B cell (primary cell): ENCODE results near the gene RTF2. TPM values are rescaled to one million over a fixed set of nuclear protein-coding genes. Genes with fewer than 3 reads are reported as not detected.

ENCODE experiments used
- ATAC-seq: fragments of 200-7000 bp; cut with Tn5 transposase; one replicate; pipeline ENCODE4 v1.10.0; 2021; ENCODE audit warnings: low read depth, mild to moderate bottlenecking, moderate number of reproducible peaks, moderate library complexity
- CTCF ChIA-PET: fragments of 350-600 bp; sonication (Branson Sonifier 250); formaldehyde crosslinking; loops from one replicate; lab custom pipeline; 2021; ENCODE audit warnings: antibody characterized with exemption, inconsistent platforms; lab: Charles Lee
- POLR2A ChIA-PET: fragments of 350-600 bp; sonication (Branson Sonifier 250); formaldehyde crosslinking; loops from one replicate; lab custom pipeline; 2021; ENCODE audit warnings: antibody characterized with exemption; lab: Charles Lee
- DNase-seq: peaks from one replicate; pipeline ENCODE4 v3.0.0; 2013
- H2AFZ ChIP-seq: 2 replicates; pipeline ENCODE4 v1.6.1; 2012; ENCODE audit warnings: mild to moderate bottlenecking, low read depth, low read length; ENCODE audit not compliant: insufficient read depth, poor library complexity, severe bottlenecking
- H3K27ac ChIP-seq, 2 donors: 1 replicate in 1 of 2; 2 replicates in 1 of 2; pipeline ENCODE4 v1.5.1; 2012 to 2013; ENCODE audit warnings: low read length in 2 of 2, mild to moderate bottlenecking in 2 of 2, moderate library complexity in 1 of 2
- H3K27me3 ChIP-seq, 4 experiments: fragments of 200-600 bp in 1 of 4; sonication (generic) in 1 of 4; replicated peaks in 1 of 4; 1 replicate in 2 of 4; 2 replicates in 2 of 4; pipeline versions ENCODE4 v1.6.1 to v1.7.0; 2013 to 2016; ENCODE audit warnings: low read length in 3 of 4, mild to moderate bottlenecking in 2 of 4, mixed read lengths in 1 of 4, moderate library complexity in 1 of 4; ENCODE audit not compliant: insufficient read depth in 4 of 4, control insufficient read depth in 3 of 4; ENCODE audit errors: control extremely low read depth in 1 of 4
- H3K36me3 ChIP-seq, 2 experiments: replicated peaks in 1 of 2; 1 replicate in 1 of 2; 2 replicates in 1 of 2; pipeline versions ENCODE4 v1.6.1 to v1.7.1; 2013; ENCODE audit warnings: low read length in 1 of 2; ENCODE audit not compliant: insufficient read depth in 2 of 2, control insufficient read depth in 1 of 2; ENCODE audit errors: control extremely low read depth in 1 of 2, extremely low read depth in 1 of 2
- H3K4me1 ChIP-seq, 2 donors: fragments of 200-600 bp in 1 of 2; sonication (generic) in 1 of 2; 1 replicate in 1 of 2; 2 replicates in 1 of 2; pipeline versions ENCODE4 v1.5.1 to v1.6.1; 2013 to 2017; ENCODE audit warnings: low read length in 2 of 2; ENCODE audit not compliant: control insufficient read depth in 2 of 2, insufficient read depth in 2 of 2
- H3K4me2 ChIP-seq: replicated peaks from 2 replicates; pipeline ENCODE3; 2012; ENCODE audit warnings: mild to moderate bottlenecking, low read depth, low read length; ENCODE audit not compliant: poor library complexity, severe bottlenecking
- H3K4me3 ChIP-seq, 5 experiments: fragments of 200-600 bp in 1 of 5; sonication (generic) in 1 of 5; 1 replicate in 3 of 5; 2 replicates in 2 of 5; pipeline versions ENCODE4 v1.5.1 to v1.7.0; 2011 to 2016; ENCODE audit warnings: low read length in 4 of 5, mild to moderate bottlenecking in 4 of 5, low read depth in 2 of 5, control low read depth in 1 of 5, moderate library complexity in 1 of 5; ENCODE audit not compliant: insufficient read depth in 1 of 5; ENCODE audit errors: control extremely low read depth in 1 of 5, extremely low read depth in 1 of 5
- H3K79me2 ChIP-seq: fragments of 200-600 bp; sonication (generic); one replicate; pipeline ENCODE4 v1.6.0; 2016; ENCODE audit warnings: low read length; ENCODE audit not compliant: control insufficient read depth, insufficient read depth
- H3K9ac ChIP-seq: fragments of 200-600 bp; sonication (generic); 2 replicates; pipeline ENCODE4 v1.6.1; 2017; ENCODE audit warnings: mild to moderate bottlenecking, low read length, moderate library complexity
- H3K9me3 ChIP-seq, 3 donors: one replicate each; pipeline versions ENCODE4 v1.6.1 to v1.7.1; 2013; ENCODE audit warnings: low read length in 2 of 3; ENCODE audit not compliant: control insufficient read depth in 2 of 3, insufficient read depth in 1 of 3; ENCODE audit errors: control extremely low read depth in 1 of 3
- H4K20me1 ChIP-seq: 2 replicates; pipeline ENCODE4 v1.6.0; 2012; ENCODE audit warnings: mild to moderate bottlenecking, low read length; ENCODE audit not compliant: insufficient read depth, control insufficient read depth, poor library complexity, severe bottlenecking
- H3K27ac Mint-ChIP-seq: one replicate; pipeline ENCODE4 v1.8.0; 2021; ENCODE audit warnings: mixed read lengths
- H3K27me3 Mint-ChIP-seq: one replicate; pipeline ENCODE4 v1.8.0; 2021; ENCODE audit warnings: mixed read lengths
- H3K4me1 Mint-ChIP-seq: one replicate; pipeline ENCODE4 v1.8.0; 2021; ENCODE audit warnings: mixed read lengths
- H3K4me3 Mint-ChIP-seq: one replicate; pipeline ENCODE4 v1.8.0; 2021; ENCODE audit warnings: mixed read lengths
- H3K9me3 Mint-ChIP-seq: one replicate; pipeline ENCODE4 v1.8.0; 2022; ENCODE audit warnings: mixed read lengths; ENCODE audit not compliant: insufficient read depth
- EZH2 ChIP-seq: IDR thresholded peaks from 2 replicates; pipeline ENCODE4 v1.6.1; 2012; ENCODE audit warnings: borderline replicate concordance, low read depth, mild to moderate bottlenecking, moderate library complexity, low read length; ENCODE audit not compliant: insufficient read depth, poor library complexity, severe bottlenecking
- WGBS: methylation state at CpG from one replicate; pipeline ENCODE4 v1.1.5; 2013; ENCODE audit warnings: missing lambda C conversion rate; ENCODE audit not compliant: insufficient coverage; 5-methylcytosine and 5-hydroxymethylcytosine counted together
- intact Hi-C: fragments of 100-400 bp; cut with micrococcal nuclease; formaldehyde crosslinking; loops from one replicate; pipeline ENCODE4 v1.10.0; 2022
- polyA plus RNA-seq: library from polyadenylated mRNA; depleted of rRNA; stranded (reverse); fragments of >200 nt; gene quantifications from 2 replicates; pipeline ENCODE4 v1.2.3, GENCODE V29; 2012
- total RNA-seq, 2 donors: library from RNA; stranded (reverse); fragments of 120-200 nt in 1 of 2; gene quantifications; 1 replicate in 1 of 2; 2 replicates in 1 of 2; pipeline versions ENCODE4 v1.2.3 to v1.2.4, GENCODE V29; 2013 to 2022
- TF ChIP-seq, protein P1 (sequence below): fragments of 200-600 bp; IDR thresholded peaks from one replicate; pipeline ENCODE4 v1.8.0; 2022; ENCODE audit warnings: antibody characterized with exemption, mild to moderate bottlenecking

RTF2 gene
- total and polyA plus RNA-seq, 2 donors (not counting 1 experiment from before 2014, with no cell fraction given): 34.6 to 78.4 TPM

GRCh38 chr20:56420028-56420427 is 48.4 kb upstream of the RTF2 start:
- Histone ChIP-seq H3K9me3 (no peaks in the 10 kb centered on the region), H3K4me3 (no peak overlapping the region), H3K4me2 (no peak overlapping the region), H3K79me2 (no peaks in the 10 kb centered on the region), H3K36me3 (no peaks in the 10 kb centered on the region), H3K9ac (no peak overlapping the region), H4K20me1 (no peaks in the 10 kb centered on the region), H3K27me3 (peaks cover 0 to 3% (median 0%) of the 10 kb centered on the region in 4 experiments), H3K27ac (no peak overlapping the region), H2AFZ (no peak overlapping the region), H3K4me1 (peaks cover 0 to 5% of the 10 kb centered on the region in 2 donors)
- H3K27ac Mint-ChIP-seq: no peak overlapping the region
- TF ChIP-seq, protein P1, sequence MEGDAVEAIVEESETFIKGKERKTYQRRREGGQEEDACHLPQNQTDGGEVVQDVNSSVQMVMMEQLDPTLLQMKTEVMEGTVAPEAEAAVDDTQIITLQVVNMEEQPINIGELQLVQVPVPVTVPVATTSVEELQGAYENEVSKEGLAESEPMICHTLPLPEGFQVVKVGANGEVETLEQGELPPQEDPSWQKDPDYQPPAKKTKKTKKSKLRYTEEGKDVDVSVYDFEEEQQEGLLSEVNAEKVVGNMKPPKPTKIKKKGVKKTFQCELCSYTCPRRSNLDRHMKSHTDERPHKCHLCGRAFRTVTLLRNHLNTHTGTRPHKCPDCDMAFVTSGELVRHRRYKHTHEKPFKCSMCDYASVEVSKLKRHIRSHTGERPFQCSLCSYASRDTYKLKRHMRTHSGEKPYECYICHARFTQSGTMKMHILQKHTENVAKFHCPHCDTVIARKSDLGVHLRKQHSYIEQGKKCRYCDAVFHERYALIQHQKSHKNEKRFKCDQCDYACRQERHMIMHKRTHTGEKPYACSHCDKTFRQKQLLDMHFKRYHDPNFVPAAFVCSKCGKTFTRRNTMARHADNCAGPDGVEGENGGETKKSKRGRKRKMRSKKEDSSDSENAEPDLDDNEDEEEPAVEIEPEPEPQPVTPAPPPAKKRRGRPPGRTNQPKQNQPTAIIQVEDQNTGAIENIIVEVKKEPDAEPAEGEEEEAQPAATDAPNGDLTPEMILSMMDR: no peak
- TF ChIP-seq EZH2: no peak
- H3K4me1 Mint-ChIP-seq: peaks cover 5% of the 10 kb centered on the region
- no peak overlapping the region for H3K4me3 Mint-ChIP-seq
- POLR2A ChIA-PET: no interaction called here
- ATAC-seq (no peak), DNase-seq (no peak)
- no peaks in the 10 kb centered on the region for H3K9me3 Mint-ChIP-seq
- WGBS: no CpG with 5 or more reads among the region's 2 CpGs
- CTCF ChIA-PET: no interaction called here
- H3K27me3 Mint-ChIP-seq: no peaks in the 10 kb centered on the region
- intact Hi-C loops: no loop called here

GRCh38 chr20:56420940-56421688 is 47.3 kb upstream of the RTF2 start:
- no peaks in the 10 kb centered on the region for H4K20me1 ChIP-seq
- no peak overlapping the region for H3K4me3 ChIP-seq
- H3K4me2 ChIP-seq: no peak overlapping the region
- ChIA-PET CTCF (no interaction called here), POLR2A (no interaction called here)
- DNase-seq (no peak), ATAC-seq (no peak)
- no peaks in the 10 kb centered on the region for H3K79me2 ChIP-seq
- TF ChIP-seq EZH2: no peak
- TF ChIP-seq, protein P1: no peak
- peaks cover 0 to 5% of the 10 kb centered on the region in 2 donors for H3K4me1 ChIP-seq
- H3K27ac ChIP-seq: no peak overlapping the region
- Mint-ChIP-seq H3K9me3 (no peaks in the 10 kb centered on the region), H3K27me3 (peaks cover 4% of the 10 kb centered on the region), H3K27ac (no peak overlapping the region), H3K4me1 (peaks cover 5% of the 10 kb centered on the region), H3K4me3 (no peak overlapping the region)
- WGBS: 83% methylated on average over 6 of the region's 11 CpGs
- peaks cover 0 to 6% (median under 1%) of the 10 kb centered on the region in 4 experiments for H3K27me3 ChIP-seq
- H3K9me3 ChIP-seq: no peaks in the 10 kb centered on the region
- no peak overlapping the region for H2AFZ ChIP-seq
- no peak overlapping the region for H3K9ac ChIP-seq
- no peaks in the 10 kb centered on the region for H3K36me3 ChIP-seq
- intact Hi-C loops: no loop called here
